ENCODE results near the gene EIF5A2. TPM values are rescaled to one million over a fixed set of nuclear protein-coding genes. Genes with fewer than 3 reads are reported as not detected.

The EIF5A2 gene
- total and polyA plus RNA-seq, 2 donors (not counting 1 experiment from before 2014, with no cell fraction given), result 1.7 to 4.1 TPM

DNA sequence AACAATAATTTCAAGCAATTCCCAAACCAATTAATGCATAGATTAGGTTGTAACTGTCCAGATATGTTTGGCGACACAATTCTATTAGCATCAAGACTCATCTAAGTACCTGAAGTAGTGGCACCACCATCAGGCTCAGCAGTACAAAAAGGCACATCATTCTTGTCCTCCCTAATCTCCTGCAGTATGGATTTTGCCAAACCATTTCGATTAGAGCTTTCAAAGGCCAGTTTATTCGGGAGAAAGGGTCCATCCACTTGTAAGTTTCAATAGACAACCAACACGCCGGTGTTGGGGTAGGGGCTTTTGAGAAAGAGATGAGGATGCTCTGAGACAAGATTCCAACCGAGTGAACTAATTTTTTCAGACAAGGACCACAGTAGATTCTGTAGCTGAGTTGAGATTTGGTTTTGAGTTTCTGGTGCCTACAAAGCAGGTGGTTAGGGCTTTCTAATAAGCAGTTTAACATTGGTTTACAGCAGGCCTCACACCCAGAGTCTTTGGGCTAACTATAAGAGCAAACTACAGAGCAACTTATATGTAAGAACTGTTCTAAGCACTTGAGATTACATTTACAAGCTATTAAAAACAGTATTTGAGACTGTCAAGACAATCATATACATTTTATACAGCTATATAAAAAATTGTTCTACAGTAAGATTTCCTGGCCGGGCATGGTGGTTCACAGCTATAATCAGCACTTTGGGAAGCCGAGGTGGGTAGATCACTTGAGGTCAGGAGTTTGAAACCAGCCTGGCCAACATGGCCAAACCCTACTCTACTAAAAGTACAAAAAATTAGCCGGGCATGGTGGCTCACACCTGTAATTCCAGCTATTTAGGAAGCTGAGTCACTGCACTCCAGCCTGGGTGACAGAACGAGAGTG, 43.0 kb downstream of the EIF5A2 start:
- H4K20me1 ChIP-seq (ENCODE audit: control insufficient read depth, insufficient read depth, low read length, poor library complexity, severe bottlenecking), result peaks cover 14% of the 10 kb centered on the region
- H3K27ac ChIP-seq (ENCODE audit: low read length in 2 of 2), result peak overlapping the region in 1 of 2 donors; percentile 24
- Mint-ChIP-seq H3K4me1 (peaks cover 28% of the 10 kb centered on the region), H3K27me3 (no peaks in the 10 kb centered on the region), H3K4me3 (no peak overlapping the region), H3K27ac (no peak overlapping the region), H3K9me3 (ENCODE audit: insufficient read depth) (no peaks in the 10 kb centered on the region)
- H2AFZ ChIP-seq (ENCODE audit: insufficient read depth, low read depth, low read length, poor library complexity, severe bottlenecking), result no peak overlapping the region
- H3K4me3 ChIP-seq (ENCODE audit: control extremely low read depth in 1 of 5, extremely low read depth in 1 of 5, insufficient read depth in 1 of 5, low read depth in 2 of 5, low read length in 4 of 5), result no peak overlapping the region
- no peaks in the 10 kb centered on the region for H3K27me3 ChIP-seq (replicated peaks in 1 of 4; ENCODE audit: control extremely low read depth in 1 of 4, control insufficient read depth in 3 of 4, insufficient read depth in 4 of 4, low read length in 3 of 4)
- no peak overlapping the region for H3K9ac ChIP-seq (ENCODE audit: low read length)
- ATAC-seq (ENCODE audit: low read depth) (no peak), DNase-seq (no peak)
- H3K79me2 ChIP-seq (ENCODE audit: control insufficient read depth, insufficient read depth, low read length), result peaks cover 20% of the 10 kb centered on the region
- peaks cover 29 to 31% of the 10 kb centered on the region in 2 donors for H3K4me1 ChIP-seq (ENCODE audit: control insufficient read depth in 2 of 2, insufficient read depth in 2 of 2, low read length in 2 of 2)
- 93% methylated on average over 9 of the region's 10 CpGs for WGBS (ENCODE audit: insufficient coverage)
- H3K36me3 ChIP-seq (replicated peaks in 1 of 2; ENCODE audit: control extremely low read depth in 1 of 2, control insufficient read depth in 1 of 2, extremely low read depth in 1 of 2, insufficient read depth in 2 of 2, low read length in 1 of 2), result peaks cover 13 to 36% of the 10 kb centered on the region in 2 experiments
- H3K9me3 ChIP-seq (ENCODE audit: control extremely low read depth in 1 of 3, control insufficient read depth in 2 of 3, insufficient read depth in 1 of 3, low read length in 2 of 3), result peaks cover 0 to 4% (median 0%) of the 10 kb centered on the region in 3 donors
- ChIA-PET CTCF (interaction anchor here (1.6 kb wide), 1 partner anchor 54 kb away, joined by 5 read pairs; no protein-coding TSS in a partner anchor), POLR2A (no interaction called here)
- intact Hi-C loops (cut with micrococcal nuclease), result no loop called here
- no peak for TF ChIP-seq EZH2 (IDR thresholded peaks at IDR 0.05; ENCODE audit: borderline replicate concordance, insufficient read depth, low read depth, low read length, poor library complexity, severe bottlenecking)
- TF ChIP-seq, protein P1, sequence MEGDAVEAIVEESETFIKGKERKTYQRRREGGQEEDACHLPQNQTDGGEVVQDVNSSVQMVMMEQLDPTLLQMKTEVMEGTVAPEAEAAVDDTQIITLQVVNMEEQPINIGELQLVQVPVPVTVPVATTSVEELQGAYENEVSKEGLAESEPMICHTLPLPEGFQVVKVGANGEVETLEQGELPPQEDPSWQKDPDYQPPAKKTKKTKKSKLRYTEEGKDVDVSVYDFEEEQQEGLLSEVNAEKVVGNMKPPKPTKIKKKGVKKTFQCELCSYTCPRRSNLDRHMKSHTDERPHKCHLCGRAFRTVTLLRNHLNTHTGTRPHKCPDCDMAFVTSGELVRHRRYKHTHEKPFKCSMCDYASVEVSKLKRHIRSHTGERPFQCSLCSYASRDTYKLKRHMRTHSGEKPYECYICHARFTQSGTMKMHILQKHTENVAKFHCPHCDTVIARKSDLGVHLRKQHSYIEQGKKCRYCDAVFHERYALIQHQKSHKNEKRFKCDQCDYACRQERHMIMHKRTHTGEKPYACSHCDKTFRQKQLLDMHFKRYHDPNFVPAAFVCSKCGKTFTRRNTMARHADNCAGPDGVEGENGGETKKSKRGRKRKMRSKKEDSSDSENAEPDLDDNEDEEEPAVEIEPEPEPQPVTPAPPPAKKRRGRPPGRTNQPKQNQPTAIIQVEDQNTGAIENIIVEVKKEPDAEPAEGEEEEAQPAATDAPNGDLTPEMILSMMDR (IDR thresholded peaks at IDR 0.05), result no peak
- H3K4me2 ChIP-seq (replicated peaks; ENCODE audit: low read depth, low read length, poor library complexity, severe bottlenecking), result no peak overlapping the region
